Measurements from ENCODE around the gene RNASEH2B. TPM values are rescaled to one million over a fixed set of nuclear protein-coding genes. Genes with fewer than 3 reads are reported as not detected.

Gene RNASEH2B
- polyA plus RNA-seq, 1 donor from 2014 or later: 25.2 TPM

- TF ChIP-seq EZH2 (IDR thresholded peaks at IDR 0.05; ENCODE audit: borderline replicate concordance, insufficient read depth, low read length, poor library complexity, severe bottlenecking): no peak
Observed at GRCh38 chr13:50923272-50923671, 13.7 kb downstream of the RNASEH2B start (continued).

- Histone ChIP-seq H3F3A (ENCODE audit: insufficient read depth, low read length, poor library complexity, severe bottlenecking) (no peaks in the 10 kb centered on the region), H3K9me3 (ENCODE audit: low read length) (peaks cover 6% of the 10 kb centered on the region), H3K27me3 (ENCODE audit: insufficient read depth, low read depth, low read length) (no peaks in the 10 kb centered on the region), H3K4me2 (ENCODE audit: low read length) (no peak overlapping the region), H3K79me2 (replicated peaks; ENCODE audit: insufficient read depth, low read length) (no peaks in the 10 kb centered on the region), H3K27ac (ENCODE audit: low read length) (no peak overlapping the region), H3K9ac (ENCODE audit: low read length) (no peak overlapping the region), H4K20me1 (ENCODE audit: insufficient read depth) (no peaks in the 10 kb centered on the region), H3K36me3 (ENCODE audit: insufficient read depth, low read length) (no peaks in the 10 kb centered on the region), H2AFZ (ENCODE audit: low read depth, low read length) (no peak overlapping the region), H3K9me2 (ENCODE audit: insufficient read depth, low read length) (no peaks in the 10 kb centered on the region), H3K4me3 (ENCODE audit: low read length) (no peak overlapping the region)
- TF ChIP-seq TAF1 (IDR thresholded peaks at IDR 0.05; ENCODE audit: low read depth): no peak
- no peak for TF ChIP-seq POLR2AphosphoS5 (IDR thresholded peaks at IDR 0.05)
- no peak for TF ChIP-seq EP300 (conservative IDR thresholded peaks at IDR 0.05; ENCODE audit: poor library complexity, severe bottlenecking)
- no peak for TF ChIP-seq RAD21 (conservative IDR thresholded peaks at IDR 0.05)
Observed at GRCh38 chr13:50924025-50924424, 14.4 kb downstream of the RNASEH2B start.

- H3K36me3 ChIP-seq (ENCODE audit: insufficient read depth, low read length): no peaks in the 10 kb centered on the region
- H3K27ac ChIP-seq (ENCODE audit: low read length): no peak overlapping the region
- H2AFZ ChIP-seq (ENCODE audit: low read depth, low read length): no peak overlapping the region
- H3F3A ChIP-seq (ENCODE audit: insufficient read depth, low read length, poor library complexity, severe bottlenecking): no peaks in the 10 kb centered on the region
- H3K9ac ChIP-seq (ENCODE audit: low read length): no peak overlapping the region
- no peak for TF ChIP-seq TAF1 (IDR thresholded peaks at IDR 0.05; ENCODE audit: low read depth)
- no peak for TF ChIP-seq EZH2 (IDR thresholded peaks at IDR 0.05; ENCODE audit: borderline replicate concordance, insufficient read depth, low read length, poor library complexity, severe bottlenecking)
- no peak for TF ChIP-seq RAD21 (conservative IDR thresholded peaks at IDR 0.05)
- TF ChIP-seq MXI1 (conservative IDR thresholded peaks at IDR 0.05; ENCODE audit: poor library complexity, severe bottlenecking): no peak
- TF ChIP-seq EP300 (conservative IDR thresholded peaks at IDR 0.05; ENCODE audit: poor library complexity, severe bottlenecking): no peak
- TF ChIP-seq SMC3 (conservative IDR thresholded peaks at IDR 0.05; ENCODE audit: poor library complexity): no peak
- no peak for TF ChIP-seq CTCF (IDR thresholded peaks at IDR 0.05; ENCODE audit: poor library complexity, severe bottlenecking)
- H3K9me3 ChIP-seq (ENCODE audit: low read length): peaks cover 6% of the 10 kb centered on the region
- H4K20me1 ChIP-seq (ENCODE audit: insufficient read depth): no peaks in the 10 kb centered on the region
- no peaks in the 10 kb centered on the region for H3K79me2 ChIP-seq (replicated peaks; ENCODE audit: insufficient read depth, low read length)
- no peaks in the 10 kb centered on the region for H3K9me2 ChIP-seq (ENCODE audit: insufficient read depth, low read length)
- no peak overlapping the region for H3K4me3 ChIP-seq (ENCODE audit: low read length)
- H3K27me3 ChIP-seq (ENCODE audit: insufficient read depth, low read depth, low read length): no peaks in the 10 kb centered on the region
- H3K4me2 ChIP-seq (ENCODE audit: low read length): no peak overlapping the region
Observed at GRCh38 chr13:50927701-50928100, 18.1 kb downstream of the RNASEH2B start.

GRCh38 chr13:50928102-50928501 lies 18.5 kb downstream of the RNASEH2B start:
- TF ChIP-seq MXI1 (conservative IDR thresholded peaks at IDR 0.05; ENCODE audit: poor library complexity, severe bottlenecking) (no peak), REST (IDR thresholded peaks at IDR 0.05; ENCODE audit: borderline replicate concordance) (no peak), TAF1 (IDR thresholded peaks at IDR 0.05; ENCODE audit: low read depth) (no peak), POLR2AphosphoS5 (IDR thresholded peaks at IDR 0.05) (no peak), EZH2 (IDR thresholded peaks at IDR 0.05; ENCODE audit: borderline replicate concordance, insufficient read depth, low read length, poor library complexity, severe bottlenecking) (no peak), RAD21 (conservative IDR thresholded peaks at IDR 0.05) (no peak), EP300 (conservative IDR thresholded peaks at IDR 0.05; ENCODE audit: poor library complexity, severe bottlenecking) (no peak), SMC3 (conservative IDR thresholded peaks at IDR 0.05; ENCODE audit: poor library complexity) (no peak), CTCF (IDR thresholded peaks at IDR 0.05; ENCODE audit: poor library complexity, severe bottlenecking) (no peak)

More at GRCh38 chr13:50928102-50928501, 18.5 kb downstream of the RNASEH2B start:
- Histone ChIP-seq H4K20me1 (ENCODE audit: insufficient read depth) (no peaks in the 10 kb centered on the region), H3K36me3 (ENCODE audit: insufficient read depth, low read length) (no peaks in the 10 kb centered on the region), H2AFZ (ENCODE audit: low read depth, low read length) (no peak overlapping the region), H3K9me3 (ENCODE audit: low read length) (peaks cover 3% of the 10 kb centered on the region), H3K27me3 (ENCODE audit: insufficient read depth, low read depth, low read length) (no peaks in the 10 kb centered on the region), H3K4me2 (ENCODE audit: low read length) (no peak overlapping the region), H3K9me2 (ENCODE audit: insufficient read depth, low read length) (no peaks in the 10 kb centered on the region), H3K9ac (ENCODE audit: low read length) (no peak overlapping the region), H3F3A (ENCODE audit: insufficient read depth, low read length, poor library complexity, severe bottlenecking) (no peaks in the 10 kb centered on the region), H3K79me2 (replicated peaks; ENCODE audit: insufficient read depth, low read length) (no peaks in the 10 kb centered on the region), H3K27ac (ENCODE audit: low read length) (no peak overlapping the region), H3K4me3 (ENCODE audit: low read length) (no peak overlapping the region)

All from neural cell (in vitro differentiated cells).